Measurements from ENCODE around the gene TMEM244.
"Not testable (repeated sequence)": the region's sequence is repeated elsewhere in the genome, so short reads cannot be mapped to it uniquely, and the experiment has no call there.

The TMEM244 gene, protein sequence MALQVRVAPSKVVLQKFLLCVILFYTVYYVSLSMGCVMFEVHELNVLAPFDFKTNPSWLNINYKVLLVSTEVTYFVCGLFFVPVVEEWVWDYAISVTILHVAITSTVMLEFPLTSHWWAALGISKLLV

DNA sequence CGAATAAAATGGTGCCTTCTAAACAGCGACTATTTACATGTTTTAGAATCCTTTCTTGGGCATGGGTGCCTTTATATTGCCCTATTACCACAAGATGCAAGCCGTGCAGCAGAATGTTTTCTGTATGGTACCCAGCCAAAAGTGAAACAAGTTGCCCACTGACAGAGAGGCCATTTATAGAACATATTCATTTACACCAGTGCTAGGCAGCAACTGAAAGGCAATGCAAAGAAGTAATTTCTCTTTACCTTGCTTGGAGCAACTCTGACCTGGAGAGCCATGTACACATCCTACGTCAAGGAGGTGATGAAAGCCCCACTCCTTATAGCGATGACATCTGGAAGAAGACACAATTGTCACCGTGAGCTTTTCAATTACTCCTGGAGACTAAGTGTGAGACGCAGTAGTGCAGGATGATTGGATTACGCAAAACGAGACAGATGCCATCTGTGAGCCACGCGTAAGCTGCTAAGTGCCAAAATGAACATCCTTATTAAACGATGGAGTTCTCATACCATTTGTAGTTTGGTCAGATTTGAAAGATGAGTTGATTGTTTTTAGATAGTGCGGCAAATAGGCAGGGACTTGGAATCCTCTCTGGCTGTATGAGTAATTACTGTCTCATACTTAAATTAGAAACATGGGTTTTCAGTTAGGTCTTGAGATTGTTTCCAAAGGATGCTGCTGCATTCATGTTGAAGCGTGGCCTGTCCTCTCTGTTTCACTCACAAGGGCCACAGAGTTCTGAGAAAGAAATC, at the start of gene TMEM244:
TSS of gene TMEM244 (minus strand) at position 408 of the 758 bp plus-strand sequence. CDS start at position 281, 127 bp downstream.
- DNase-seq (ENCODE audit: low spot score): no peak

DNA sequence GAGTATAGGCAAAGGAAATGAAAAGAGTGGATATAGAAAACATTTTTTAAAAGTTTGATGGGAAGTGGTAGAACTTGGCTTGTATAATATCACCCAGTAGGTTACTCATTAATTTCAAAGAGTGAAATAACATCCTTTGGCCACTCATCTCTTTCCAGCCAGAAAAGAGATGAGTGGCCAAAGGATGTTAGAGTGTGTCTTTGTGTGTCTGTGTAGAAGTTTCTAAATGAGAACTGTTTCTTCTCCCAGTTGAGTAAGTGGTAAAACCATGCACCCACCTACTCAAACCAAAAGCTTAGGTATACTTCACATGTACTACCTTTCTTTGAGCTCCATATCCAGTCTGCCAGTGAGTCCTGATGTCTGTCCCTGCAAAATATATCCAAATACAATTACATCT, 47.7 kb upstream of the TMEM244 start:
- DNase-seq (ENCODE audit: low spot score): no peak

DNA sequence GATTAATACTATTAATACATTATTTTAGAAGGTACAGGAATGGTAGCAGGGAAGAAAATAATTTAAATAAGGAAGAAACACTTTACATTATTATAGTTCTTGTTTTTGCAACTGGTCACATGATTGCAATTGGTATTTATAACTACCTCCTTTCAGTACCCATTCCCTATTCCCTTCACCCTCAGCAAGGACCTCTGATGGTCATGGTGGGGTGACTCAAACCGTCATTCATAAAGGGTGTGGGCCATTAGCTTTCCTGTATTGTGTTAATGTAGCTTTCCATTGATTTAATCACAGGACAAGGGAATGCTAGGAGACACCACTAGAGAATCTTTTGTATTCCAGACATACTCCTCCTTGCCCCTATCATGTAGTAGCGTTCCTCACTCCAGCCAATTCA, 47.2 kb upstream of the TMEM244 start:
- DNase-seq (ENCODE audit: low spot score): no peak

DNA sequence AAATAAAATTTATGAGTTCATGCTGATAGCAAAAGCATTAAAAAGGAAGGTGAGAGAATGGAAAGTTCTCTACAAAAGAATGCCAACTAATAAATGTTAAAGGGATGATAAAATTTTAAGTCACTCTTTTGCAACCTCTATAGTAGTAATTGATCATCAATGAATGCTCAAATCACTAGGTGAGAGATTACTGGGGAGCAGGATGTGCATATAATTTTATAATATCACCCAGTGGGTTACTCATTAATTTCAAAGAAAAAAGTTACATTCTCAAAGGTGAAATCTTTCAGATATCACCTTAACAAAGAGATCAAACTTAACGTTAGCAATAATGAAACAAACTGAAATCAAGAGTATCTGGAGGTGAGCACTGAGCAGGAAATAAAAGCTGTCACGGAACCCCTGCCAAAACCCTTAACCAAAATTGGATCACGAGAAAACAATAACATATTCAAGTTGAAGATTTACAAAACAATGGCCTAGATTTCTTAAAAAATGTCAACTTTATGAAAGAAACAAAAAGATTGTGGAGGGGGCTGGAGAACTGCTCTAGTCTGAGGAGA, 45.5 kb upstream of the TMEM244 start:
- DNase-seq (ENCODE audit: low spot score): no peak

DNA sequence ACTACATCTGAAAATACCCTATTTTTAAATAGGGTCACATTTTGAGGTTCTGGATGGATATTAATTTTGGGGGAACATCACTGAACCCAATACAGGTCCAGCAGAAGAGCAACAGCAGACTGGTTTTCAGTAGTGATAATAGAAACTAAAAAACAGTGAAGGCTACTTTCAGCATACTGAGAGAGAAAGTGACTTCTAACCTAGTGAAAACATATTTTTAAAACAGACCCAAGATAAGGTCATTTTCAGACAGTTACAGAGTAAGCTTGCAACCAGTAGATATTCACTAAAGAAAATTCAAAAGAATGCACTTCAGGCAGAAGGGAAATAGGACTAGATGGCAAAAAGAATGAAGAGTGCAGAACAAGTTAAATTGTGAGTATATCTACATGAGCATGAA, 42.0 kb upstream of the TMEM244 start:
- no peak for DNase-seq (ENCODE audit: low spot score)

DNA sequence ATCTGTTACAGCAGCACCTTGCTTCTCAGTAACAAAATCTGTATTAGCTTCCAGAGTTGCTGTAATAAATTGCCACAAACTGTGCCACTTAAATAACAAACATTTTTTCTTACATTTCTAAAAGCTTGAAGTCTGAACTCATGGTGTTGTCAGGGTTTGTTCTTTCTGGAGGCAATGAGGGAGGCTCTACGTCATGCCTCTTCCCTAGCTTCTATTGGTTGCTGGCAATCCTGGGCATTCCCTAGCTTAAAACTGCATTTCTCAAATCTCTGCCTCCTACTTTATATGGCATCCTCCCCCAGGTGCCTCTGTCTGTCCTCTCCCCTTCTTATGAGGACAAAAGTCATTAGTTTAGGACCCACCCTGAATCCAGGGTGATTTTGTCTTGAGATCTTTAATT, 41.6 kb upstream of the TMEM244 start:
- no peak for DNase-seq (ENCODE audit: low spot score)

DNA sequence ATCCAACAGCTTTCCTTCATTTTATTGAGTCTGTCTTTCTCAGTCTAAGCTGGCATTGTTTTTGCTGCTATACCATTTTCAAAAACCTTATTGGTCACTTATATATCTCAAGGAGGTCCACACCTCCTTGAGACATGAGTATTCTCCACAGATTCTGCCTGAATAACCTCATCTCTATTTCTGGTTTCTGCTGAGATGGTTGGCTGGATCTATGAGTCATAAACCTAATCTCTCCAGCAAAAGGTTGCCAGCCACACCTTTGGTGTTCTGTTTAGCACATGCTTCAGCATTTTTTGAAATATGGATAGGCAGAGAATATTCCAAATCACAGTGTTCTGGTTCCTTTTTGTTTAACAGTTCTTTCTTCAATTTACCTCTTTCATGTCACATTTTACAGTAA, 40.8 kb upstream of the TMEM244 start:
- DNase-seq (ENCODE audit: low spot score): no peak

DNA sequence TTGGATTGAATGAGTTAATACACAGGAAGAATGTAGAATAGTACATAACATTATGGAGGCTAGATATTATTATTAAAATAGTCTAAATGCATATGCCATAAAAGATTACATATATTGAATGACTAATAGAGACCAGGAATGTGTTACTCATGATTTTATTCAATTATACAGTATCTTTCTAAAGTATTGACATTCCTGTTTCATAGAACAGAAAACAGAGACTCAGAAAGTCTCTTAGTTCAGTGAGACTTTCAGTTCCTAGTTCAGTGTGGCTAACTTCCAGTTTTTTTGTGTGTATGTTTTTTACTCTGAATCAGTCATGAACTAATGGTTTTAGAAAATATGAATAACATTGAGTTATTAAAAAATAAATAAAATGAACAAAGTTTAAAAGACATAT, 34.6 kb upstream of the TMEM244 start:
- DNase-seq (ENCODE audit: low spot score): no peak

DNA sequence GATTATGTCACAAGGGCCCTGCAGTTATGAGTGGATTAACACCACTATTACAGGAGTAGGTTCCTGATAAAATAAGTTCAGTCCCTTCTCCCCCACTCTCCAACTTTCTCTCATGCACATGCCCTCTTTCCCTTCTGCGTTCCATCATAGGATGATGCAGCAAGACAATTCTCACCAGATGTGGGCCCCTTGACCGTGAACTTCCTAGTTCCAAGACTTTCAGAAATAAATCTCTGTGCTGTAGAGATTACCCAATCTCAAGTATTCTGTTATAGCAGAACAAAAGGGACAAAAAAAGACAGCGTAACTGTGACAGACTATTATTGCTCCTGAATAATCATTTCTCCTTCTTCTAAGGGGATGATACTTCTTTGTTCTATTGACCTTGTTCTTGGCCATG, 33.8 kb upstream of the TMEM244 start:
- no peak for DNase-seq (ENCODE audit: low spot score)

DNA sequence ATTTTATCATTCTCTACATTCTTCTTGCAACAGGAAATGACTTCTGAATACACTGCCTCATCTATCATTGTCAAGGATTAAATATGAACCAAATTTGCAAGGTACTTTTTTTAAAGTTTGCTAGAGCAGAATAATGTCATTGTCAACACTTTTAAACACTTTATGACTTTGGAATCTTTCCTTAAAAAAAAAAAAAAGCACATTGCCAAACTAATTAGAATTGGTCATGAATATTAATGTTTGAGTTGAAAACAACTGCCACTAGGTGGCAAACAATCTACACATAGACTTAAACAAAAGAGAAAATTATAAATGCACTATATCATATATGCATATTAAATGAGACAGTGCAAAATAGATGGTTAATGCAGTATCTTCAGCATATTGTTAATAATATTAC, 32.5 kb upstream of the TMEM244 start:
- DNase-seq (ENCODE audit: low spot score): no peak

DNA sequence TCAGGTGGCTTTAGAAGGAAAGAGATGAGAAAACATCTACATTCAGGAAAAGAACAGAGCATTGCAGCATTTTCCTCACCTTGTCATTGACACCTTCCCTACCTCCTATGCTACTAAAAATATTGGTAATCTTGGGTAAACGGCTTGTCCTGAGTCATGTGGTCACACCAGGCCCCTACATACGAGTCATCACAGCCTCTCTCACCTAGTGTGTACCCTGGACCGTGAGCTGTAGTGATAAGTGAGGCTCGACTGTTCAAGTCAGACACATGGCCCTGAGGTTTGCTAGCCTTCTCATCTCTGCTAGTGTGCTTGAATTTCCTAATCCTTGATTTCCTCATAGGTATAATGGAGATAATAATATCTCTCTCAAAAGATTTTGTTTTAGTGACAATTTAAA, 29.6 kb upstream of the TMEM244 start:
- DNase-seq (ENCODE audit: low spot score): no peak

DNA sequence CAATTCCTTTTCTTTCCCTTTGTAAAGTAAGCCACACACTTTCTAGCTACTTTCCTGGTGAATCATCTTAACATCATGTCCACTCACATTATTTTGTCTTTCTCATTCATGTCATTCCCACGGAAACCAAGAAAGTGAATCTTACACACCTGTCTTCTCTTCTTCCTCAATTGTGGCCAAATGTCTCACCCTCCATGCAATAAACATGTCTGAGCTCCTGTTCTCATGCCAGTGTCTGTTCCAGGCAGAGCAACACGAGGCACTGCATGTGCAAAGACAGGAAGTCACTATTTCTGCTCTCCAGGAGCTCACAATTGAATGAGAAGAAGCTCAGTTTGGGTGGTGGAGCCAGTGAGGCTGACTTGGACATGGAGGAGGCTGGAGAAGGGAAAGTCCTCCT, 29.0 kb upstream of the TMEM244 start:
- DNase-seq (ENCODE audit: low spot score): no peak

DNA sequence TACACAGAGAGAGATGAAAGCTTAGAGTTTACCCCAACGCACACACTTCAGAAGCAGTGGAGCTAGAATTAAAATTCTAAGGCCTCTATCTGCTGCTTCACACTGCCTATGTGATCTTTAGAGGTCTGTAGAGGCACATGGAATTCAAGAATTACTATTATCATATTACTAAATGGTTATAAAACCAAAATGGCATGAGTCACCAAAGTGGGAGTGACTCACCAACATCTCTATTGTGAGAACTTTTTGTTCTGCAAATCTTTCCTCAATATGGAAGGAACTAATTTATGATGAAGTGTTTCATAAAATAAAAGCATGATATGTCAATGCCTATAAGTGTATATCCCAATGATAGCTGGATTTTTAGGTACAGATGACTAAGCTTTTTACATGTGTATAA, 28.5 kb upstream of the TMEM244 start:
- DNase-seq (ENCODE audit: low spot score): no peak

DNA sequence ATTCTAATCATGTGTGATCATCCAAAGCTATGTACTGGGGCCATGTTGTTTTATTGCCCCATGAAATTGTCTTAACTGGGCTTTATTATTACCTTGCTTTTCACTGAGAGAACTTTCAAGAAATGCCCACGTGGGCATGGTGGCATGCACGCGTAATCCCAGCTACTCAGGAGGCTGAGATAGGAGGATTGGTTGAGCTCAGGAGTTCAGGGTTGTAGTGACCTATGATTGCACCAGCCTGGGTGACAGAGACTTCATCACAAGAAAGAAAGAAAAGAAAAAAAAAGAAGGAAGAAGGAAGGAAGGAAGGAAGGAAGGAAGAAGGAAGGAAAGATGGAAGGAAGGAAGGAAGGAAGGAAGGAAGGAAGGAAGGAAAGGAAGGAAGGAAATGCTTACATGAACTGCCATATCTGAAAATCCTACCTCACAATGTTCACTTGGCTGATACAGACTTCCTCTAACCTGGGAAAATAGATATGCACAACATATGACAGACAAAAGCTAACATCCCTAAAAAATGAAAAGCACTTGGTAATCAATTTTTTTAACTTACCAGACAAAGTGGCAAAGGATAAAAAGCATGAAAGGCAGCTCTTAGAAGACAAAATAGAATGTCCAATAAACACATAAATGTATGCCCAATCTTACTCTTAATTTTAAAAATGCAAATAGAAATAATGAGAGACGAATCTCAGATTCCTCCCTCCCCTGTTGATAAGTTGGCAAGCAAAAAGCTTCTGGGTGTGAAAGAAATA, 25.5 kb upstream of the TMEM244 start:
- no peak for DNase-seq (ENCODE audit: low spot score)

DNA sequence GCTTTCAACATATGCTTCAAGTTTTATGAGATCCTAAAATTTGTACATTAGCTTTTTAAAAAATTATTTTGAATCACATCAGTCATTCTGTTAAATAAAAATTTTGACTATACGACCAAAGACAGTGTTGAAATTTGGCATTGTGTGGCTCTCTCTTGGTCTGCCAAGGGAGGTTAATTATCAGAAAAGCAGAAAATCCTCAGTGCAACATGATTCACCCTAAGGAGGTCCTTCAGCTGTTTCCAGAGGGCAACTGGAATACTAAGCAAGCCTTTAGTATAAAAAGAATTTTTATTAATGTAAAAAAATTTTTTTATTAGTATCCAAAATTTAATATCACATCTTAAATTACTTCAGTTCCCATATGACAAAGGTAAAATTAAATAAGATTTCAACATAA, 23.1 kb upstream of the TMEM244 start:
- DNase-seq (ENCODE audit: low spot score): no peak

DNA sequence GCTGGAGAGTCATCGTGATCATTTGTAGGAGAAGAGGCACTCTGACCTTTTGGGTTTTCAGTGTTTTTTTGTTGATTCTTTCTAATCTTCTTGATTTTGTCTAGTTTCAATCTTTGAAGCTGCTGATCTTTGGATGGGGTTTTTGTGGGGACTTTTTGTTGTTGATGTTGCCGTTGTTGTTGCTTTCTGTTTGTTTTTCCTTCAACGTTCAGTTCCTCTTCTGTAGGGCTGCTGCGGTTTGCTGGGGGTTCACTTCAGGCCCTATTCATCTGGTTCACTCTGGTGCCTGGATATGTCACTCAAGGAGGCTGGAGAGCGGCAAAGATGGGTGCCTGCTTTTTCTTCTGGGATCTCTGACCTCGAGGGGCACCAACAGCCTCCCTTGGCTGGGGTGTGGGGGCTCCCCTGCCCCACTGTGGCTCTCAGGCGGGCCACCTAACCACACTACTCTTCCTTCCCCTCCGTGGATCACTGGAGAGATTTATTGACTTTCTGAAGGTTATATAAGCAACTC, 21.5 kb upstream of the TMEM244 start:
- no peak for DNase-seq (ENCODE audit: low spot score)

DNA sequence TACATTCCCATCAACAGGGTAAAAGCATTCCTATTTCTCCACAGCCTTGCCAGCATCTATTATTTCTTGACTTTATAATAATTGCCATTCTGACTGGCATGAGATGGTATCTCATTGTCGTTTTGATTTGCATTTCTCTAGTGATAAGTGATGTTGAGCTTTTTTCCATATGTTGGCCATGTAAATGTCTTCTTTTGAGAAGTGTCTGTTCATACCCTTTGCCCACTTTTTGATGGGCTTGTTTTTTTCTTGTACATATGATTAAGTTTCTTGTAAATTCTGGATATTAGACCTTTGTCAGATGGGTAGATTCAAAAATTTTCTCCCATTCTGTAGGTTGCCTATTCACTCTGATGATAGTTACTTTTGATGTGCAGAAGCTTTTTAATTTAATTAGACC, 16.8 kb upstream of the TMEM244 start:
- not testable (repeated sequence) for DNase-seq (ENCODE audit: low spot score)

DNA sequence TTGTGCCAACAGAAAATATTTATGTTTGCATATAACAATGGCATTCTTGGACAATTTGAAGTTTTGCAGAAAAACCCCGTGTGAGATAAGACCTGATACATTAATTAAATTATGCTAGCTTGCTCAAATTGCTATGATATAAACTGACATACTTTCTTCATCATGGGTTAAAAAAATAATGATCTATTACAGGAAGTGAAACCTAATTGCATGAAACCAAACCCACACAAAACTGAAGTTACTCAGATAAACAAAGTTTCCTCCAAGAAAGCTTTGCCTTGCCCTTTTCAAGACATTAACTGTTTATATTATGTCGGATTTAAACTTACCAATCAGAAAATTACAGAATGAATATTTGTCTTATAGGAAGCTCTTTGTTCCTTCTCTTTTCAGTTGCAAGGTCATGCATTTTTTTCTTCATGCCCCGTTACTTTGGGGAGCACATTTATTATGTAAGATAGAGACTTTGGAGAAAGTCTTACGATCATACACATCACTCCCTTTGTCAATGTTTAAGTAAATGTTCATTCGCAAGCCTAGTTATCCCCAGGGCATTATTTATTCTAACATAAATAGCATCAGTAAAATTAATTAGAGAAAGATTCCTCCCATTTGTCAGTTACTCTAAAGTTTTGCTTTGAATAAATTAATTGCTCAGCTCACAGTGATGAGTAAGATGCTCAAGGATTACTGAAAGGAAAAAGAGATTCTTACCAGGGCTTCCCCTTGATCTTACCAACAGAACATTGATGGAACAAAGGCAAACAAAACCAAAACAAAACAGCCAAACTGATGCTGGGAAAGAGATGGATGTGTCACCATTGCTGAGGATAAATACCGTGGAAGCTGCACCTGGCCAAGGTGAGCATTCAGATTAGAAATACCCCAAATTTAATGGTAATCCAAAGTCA, 14.8 kb upstream of the TMEM244 start:
- DNase-seq (ENCODE audit: low spot score): no peak

DNA sequence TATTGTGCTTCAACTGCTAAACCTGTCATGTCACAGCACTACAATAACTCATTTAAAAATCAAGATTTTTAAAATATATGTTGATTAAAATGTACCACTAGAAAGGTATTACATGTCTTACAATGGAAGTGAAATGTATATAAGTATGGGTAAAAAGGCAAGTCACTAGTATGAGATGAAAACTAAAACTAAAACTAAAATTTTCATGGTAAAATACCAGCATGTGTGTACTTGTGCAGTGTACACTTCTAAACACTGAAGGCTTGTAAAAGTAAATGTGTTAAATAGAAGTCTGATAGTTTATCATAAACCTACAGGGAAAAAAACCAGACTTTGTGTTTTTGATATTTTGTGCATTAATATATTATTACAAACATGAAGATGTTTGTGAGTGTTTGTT, 13.7 kb upstream of the TMEM244 start:
- no peak for DNase-seq (ENCODE audit: low spot score)

DNA sequence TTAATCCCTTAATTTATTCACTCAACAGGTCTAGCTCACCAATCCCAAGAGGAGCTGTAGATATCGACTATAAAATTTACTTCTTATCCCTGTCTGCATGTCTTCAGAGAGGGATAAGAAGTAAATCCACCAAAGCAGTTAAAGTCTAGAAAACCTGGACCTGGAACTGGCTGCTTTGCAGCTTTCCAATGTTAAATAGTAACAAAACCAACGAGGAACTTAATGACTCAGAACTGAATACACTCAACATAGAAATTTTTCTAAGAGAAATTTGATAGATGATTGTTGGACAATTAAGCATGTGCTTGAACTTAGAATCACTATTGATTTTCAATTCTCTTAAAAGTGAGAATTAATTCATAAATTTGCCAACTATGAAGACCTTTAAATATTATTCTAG, 11.5 kb upstream of the TMEM244 start:
- DNase-seq (ENCODE audit: low spot score): no peak

DNA sequence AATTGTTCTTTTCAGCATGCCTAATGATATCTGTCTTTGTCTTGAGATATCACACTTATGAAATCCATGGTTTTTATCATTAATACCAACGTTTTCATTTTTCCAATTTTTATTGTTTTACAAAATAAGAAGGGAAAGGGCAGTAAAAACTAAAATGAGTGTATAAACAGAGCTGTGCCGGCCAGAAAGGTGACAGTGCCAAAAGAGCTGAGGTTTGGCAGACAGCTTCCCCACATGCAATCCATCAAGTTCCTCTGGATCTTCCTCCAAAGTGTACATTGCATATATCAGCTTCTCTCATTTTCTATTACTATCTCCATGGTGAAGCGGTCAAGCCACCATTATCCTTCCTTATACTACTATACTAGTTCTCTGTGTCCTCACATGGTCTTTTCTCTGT, 10.1 kb upstream of the TMEM244 start:
- DNase-seq (ENCODE audit: low spot score): no peak

DNA sequence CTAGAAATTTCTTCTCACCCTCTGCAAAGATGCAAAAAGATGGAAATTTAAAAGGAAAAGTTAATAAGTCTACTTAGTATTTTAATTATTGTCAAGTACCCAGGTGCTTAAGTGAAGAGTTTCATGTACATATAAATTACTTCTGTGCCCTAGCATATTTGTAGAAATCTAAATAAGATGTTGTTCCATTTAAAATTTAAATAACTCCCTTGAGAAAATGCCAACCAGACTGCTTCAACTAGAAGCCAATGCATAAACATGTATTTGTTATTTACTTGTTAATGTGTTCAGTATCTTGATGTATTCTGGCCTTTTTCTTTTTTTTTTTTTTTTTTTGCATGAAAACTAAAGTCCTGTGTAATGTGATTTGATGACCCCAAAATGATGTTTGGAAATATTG, 6.3 kb upstream of the TMEM244 start:
- no peak for DNase-seq (ENCODE audit: low spot score)
